HG02970 (cell line): ENCODE results near the gene C17orf100.

Source experiments
- ATAC-seq: cut with Tn5 transposase; IDR thresholded peaks from one replicate; pipeline ENCODE4 v1.9.1; 2021; ENCODE audit warnings: mild to moderate bottlenecking, moderate library complexity, moderate number of reproducible peaks; ENCODE audit not compliant: unreplicated experiment, low FRiP score

Gene C17orf100

DNA sequence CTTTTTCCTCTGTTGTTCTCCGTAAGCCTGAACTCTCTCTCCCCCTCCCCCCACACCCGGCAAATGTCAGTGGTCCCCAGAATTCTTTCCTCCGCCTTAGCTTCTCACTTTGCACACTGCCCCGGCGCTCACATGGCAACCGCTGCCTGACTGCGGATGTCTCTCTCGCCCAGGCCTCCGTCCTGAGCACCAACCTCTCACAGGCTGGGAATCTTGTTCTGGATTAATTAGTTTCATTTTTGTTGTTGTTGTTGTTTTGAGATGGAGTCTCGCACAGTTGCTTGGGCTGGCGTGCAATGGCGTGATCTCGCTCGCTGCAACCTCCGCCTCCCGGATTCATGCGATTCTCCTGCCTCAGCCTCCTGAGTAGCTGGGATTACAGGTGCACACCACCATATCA is 16.7 kb downstream of the C17orf100 start:
- ATAC-seq: no peak

DNA sequence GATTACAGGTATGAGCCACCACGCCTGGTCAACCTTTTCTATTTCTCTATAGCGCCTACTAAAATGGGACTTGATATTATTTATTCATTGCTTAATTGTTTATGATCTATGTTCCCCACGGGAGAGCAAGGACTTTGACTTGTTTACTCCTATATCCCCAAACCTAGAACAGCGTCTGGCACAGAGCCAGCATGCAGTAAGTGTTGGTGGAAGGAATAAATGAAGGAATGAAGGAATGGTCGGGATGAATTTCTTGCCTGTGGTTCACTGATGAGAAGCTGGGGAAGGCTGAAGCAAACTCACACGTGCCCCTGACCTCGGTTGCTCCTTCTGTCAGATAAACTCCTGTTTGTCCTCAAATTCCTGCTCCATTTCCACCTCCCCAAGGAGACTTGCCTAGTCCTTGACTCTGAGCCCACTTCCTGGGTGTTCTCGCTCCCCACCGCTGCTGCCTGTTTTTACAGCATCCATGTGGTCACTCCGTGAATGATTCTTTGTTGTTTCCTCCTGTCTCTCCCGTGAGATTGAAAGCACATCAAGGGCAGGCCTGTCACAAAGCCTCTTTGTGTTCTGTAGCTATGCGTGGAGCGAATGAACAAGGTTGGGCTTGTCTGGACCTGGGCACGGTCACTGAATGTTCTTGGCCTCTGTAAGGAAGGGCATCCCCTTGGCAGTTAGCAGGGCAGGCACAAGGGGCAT is 17.3 kb downstream of the C17orf100 start:
- ATAC-seq: no peak

DNA sequence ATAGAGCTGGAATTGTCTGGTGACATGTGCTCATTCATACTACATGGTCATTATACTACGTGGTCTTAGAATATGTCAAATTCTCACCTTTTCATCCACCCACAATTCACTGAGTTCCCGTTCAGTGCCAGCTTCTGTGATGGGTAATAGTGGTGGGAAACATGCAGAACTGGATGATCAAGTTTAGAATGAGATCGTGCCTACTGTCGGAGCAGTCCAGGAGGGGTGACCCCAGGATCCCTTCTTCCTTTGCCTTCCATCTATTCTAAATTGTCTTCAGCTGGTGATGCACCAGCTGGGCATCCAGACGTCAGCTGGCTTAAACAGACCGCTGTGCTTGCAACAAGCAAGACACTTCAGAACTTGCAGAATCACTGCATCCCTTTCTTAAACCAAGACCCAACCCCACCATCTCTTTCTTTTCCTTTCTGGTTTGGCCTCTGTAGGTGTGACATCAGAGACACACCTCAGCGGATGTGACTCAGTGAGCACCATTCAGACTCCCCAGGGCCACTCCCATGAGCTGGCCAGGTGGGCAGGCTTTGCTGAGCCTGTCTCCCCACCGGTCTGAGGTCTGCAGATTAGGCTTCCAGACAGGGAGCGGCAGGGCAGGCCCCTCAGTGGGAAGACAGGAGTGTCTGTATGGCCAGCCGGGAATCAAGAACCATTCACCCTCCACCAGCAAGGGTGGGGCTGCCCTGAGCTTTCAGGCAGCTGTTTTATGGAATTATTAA is 18.1 kb downstream of the C17orf100 start:
- ATAC-seq: no peak

DNA sequence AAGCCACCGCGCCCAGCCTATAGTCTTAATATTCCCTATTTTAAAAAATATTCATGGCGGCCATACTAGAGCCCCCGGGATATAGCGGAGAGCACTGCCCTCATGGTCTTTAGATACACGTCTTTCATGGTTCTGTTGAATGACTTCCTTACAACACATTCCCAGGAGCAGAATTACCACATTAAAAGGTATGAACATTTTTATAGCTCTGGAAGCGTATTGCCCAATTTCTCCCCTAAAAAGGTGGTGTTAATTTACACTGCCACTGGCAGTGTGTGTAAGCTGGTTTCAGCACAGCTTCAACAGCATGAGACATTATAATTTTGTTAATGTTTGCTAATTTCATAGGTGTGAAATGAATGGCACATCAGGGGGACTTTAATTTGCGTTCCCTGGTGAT is 19.0 kb downstream of the C17orf100 start:
- no peak for ATAC-seq

DNA sequence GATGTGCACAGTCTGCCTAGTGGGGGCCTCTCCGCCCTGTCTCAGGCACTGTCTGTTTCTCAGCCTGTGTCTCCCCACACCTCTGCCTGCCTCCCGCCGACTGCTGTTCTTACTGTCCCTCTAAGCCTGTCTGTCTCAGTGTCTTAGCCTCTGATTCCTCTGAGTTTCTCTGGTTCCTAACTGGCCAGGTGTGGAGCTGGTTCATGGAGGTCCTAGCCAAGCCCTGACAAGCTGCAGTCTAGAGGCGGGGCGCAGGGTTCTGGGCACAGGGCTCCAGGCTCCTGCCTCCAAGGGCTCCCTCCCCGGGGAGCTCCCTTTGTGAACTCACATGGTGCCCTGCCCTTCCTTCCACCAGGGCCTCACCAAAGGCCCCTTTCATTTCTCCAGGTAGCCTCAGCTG is 19.4 kb downstream of the C17orf100 start:
- ATAC-seq: no peak

DNA sequence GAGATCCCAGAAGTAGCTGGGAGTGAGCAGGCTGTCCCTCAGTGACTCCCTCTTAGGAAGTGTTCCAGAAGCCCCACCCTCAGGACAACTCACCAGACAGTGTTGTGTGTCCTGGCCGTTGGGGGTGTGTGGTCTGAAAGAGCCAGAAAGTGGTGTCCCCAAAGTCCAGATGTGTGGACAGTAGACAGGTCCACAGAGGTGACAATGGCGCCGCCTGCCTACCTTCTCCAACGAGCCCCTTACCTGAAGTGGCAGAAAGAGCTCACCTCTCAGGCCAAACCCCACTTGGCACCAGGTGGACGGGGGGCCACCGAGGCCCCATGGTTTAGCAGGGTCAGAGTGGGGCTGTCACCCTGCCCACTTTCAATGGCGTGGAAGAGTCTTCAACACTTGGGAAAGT is 19.9 kb downstream of the C17orf100 start:
- ATAC-seq: no peak

DNA sequence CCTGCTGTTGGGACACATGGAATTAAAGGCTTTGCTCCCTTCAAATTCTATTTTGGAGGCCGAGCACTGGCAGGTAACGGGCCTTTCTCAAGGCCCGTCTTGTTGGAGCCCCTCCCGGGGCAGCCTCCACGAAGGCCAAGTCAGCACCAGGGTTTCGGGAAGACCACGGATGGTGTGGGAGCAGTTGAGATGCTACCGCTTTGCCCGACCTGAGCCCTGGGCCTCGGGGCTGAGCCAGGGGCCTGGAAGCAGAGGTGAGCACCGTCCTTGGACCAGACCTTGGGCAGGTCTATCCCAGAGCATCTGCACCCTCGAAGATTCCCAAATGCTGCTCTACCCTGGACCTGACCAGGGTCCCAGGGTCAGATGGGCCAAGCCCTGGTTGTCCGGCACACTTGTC is 23.0 kb downstream of the C17orf100 start:
- ATAC-seq: no peak

DNA sequence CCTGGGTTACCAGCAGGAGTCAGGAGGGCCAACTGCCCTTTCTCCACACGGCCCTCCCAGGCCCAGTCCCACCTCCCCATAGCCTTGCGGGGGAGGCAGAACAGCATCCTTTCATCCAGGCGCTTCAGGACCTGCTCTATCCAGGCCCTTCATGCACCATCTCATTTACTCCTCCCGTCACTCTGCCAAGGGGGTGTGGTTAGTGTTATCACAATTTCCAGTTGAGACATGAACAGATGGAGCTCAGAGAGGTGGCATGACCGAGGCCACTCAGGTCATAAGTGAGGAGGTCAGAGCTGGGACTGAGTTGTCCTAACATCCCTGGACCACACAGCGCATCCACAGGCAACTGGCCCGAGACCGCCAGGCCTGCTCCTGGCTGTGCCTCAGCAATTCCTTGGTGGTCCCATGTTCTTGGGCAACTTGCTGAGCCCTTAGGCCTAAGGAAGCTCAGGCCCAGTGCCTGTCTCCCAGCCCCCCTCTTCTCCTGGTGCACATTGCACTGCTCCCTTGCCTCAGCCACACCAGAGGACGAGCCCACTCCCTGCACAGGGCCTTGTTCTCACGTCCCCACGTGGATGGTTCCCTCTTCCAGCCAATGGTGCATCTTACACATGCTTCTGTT is 23.8 kb downstream of the C17orf100 start:
- ATAC-seq: no peak

DNA sequence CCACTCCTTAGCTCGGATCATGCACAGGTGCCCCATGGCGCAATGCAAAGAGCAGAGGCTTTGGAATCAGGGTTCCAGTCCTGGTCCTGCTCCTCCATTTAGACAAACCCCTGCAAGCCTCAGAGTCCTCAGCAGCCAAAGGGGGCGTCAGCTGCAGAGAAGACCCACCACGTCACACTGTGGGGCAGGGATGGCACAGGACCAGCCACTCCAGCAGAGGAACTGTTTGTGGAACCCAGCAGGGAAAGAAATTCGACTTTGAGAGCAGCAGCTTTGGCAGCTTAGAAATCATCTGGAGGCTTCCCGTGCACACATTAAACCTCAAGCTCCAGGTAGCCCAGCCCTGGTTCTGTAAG is 25.2 kb downstream of the C17orf100 start:
- no peak for ATAC-seq

DNA sequence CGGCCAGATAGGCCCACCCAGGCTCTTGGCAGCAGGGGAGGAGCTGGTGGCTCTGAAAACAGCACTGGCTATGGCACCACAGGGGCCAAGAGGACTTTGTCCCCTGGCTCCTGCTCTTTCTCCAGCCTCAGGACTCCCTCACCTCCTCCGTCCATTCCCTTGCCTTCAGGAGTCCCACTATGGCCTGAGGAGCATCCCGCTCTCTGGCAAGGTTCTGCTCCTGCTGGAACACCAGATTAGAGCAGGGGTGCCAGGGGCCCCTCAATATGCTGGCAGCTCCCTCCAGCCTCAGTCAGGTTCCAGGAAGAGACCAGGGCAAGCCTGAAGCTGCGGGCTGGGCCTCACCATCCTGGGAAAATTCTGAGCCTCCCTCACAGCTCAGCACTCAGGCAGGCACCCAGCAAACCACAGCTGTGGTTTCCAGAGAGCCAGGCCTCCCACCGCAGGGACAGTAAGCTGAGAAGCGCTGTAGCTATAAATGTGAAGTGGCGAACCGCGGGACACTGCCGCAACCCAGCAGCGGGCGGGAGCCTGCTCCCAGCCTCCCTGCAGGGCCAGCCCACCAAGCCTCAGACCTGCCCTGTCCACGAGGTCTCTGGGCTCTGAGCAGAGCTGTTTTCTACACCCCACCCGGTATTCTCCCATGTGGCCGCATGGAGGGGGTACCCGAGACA is 25.7 kb downstream of the C17orf100 start:
- no peak for ATAC-seq

DNA sequence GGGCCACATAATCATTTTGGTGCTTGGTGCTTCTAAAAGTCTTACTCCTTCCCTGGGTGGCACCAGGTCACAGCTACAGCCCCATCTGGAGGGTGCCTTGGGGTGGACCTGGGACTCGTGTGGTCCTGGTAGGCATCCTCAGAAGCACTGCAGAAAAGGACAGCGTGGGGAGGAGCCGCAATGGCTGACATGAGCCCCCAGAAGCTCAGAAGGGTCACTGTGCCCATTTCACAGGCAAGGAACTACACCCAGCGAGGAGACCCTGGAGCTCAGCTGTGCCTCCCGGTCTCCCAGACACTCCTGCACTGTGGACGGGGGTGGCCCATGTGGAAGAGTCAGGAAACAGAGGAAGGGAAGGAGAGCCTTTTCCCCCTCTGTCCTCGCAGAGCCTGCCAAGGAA is 26.4 kb downstream of the C17orf100 start:
- no peak for ATAC-seq

DNA sequence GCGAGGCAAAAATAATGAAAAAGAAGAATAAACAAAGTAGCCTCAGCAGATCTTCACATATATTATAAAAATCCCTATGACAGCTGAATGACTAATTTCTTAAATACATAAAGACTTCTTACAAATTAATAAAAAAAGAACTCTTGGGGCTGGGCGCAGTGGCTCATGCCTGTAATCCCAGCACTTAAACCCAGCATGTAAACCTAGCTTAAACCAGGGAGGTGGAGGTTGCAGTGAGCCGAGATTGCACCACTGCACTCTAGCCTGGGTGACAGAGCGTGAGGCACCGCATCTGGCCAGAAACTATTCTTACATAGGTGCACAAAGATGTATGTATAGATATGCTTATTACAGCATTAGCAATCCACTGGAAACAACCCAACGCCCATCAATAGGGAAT is 27.7 kb downstream of the C17orf100 start:
- no peak for ATAC-seq

DNA sequence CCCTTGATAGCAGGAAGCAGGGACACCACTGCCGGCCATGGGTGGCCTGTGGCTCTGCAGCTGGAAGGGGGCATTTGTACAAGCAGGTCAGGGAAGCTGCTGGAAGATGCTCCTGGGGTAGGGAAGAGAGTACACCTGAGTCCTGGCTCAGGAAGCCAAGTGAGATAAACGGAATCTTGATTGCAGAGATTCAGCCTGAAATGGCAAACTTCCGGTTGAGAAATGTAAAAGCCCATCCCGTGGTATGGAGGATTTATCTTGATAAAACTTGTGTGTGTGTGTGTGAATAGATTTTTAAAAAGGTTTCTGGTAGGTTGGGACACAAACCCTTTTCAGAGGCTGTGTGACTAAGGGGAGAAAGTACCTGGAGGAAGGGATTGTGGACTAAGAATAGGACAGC is 29.6 kb downstream of the C17orf100 start:
- ATAC-seq: no peak

DNA sequence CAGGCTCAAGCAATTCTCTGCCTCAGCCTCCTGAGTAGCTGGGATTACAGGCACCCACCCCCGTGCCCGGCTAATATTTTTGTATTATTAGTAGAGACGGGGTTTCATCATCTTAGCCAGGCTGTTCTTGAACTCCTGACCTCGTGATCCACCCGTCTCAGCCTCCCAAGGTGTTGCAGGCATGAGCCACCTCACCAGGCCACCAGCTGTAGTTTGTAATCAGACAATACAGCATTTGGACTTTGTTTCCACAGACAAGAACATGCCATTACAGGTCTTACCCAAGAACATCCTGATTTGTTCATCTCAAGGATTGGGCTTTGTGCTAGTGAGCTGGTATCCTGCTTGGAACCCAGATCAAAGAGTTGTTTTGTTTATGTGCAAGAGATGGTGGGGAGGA is 30.1 kb downstream of the C17orf100 start:
- ATAC-seq: no peak

DNA sequence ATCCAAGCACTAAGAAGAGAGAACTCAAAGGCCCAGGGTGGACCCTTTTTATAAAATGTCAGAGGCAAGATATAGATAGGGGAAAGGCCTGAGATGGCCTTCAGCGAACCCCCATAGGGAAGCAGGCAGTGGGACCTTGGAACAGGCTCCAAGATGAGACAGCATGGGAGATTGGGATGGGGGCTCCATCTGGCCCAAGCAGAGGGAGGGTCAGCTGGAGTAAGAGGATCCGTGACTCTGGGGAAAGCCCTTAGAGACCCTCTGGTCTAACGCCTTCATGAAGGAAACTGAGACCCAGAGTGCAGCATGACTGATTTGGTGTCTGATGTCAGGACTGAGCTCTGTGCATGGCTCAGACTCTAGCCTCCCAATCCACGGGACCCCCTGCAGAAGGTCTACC is 30.8 kb downstream of the C17orf100 start:
- no peak for ATAC-seq

DNA sequence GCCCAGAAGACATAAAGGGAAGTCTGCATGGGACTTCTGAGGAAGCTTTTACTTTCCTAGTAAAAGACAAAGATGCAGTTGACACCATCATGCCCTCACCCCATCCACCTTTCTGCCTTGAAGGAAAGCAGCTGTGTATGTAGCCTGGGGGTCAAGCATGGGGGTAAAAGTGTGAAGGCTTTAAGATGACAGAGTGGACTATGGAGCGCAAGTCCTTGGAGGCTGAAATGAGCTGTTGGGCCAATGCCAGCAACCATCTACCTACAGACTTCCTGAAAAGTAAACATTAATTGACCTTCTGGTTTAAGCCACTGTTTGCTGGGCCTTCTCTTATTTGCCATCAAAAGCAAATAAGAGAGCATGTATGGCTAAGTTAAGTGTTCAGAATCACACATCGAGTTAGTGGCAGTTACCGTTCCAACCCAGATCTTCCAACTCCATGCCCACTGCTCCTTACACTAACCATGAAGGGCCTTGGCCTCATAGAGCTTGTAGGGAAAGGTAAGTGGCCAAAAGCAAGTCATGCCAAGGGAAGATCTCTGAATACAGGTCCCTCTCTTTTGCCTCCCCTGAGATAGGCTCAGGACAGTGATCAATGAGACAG is 31.6 kb downstream of the C17orf100 start:
- no peak for ATAC-seq

DNA sequence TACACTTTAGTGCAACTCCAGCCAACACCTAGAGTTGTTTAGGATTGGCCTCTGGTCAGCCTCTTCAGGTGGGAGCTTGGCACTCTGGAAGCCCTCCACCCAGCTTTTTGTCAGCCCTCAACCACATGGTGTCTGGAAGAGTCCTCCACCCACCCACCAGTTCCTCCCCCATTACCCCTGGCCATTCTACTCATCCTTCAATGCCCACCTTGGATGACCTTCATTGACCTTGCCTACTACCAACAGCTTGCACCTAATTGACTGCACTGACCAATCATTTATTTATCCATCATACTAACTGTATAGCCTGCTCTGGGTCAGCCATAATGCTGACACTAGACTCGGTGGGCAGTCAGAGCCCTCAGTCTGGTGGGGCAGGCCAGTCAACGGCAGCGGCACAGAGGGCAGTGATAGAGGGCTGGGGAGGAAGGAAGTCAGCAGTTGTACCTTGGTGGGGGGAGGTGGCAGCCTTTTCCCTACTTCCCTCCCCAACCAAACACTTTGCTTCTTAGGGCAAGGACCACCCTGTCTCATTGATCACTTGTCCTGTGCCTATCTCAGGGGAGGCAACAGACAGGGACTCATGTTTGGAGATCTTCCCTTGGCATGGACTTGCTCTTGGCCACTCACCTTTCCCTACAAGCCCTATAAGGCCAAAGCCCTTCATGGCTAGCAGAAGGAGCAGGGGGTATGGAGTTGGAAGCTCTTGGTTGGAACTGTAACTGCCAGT is 32.3 kb downstream of the C17orf100 start:
- no peak for ATAC-seq

DNA sequence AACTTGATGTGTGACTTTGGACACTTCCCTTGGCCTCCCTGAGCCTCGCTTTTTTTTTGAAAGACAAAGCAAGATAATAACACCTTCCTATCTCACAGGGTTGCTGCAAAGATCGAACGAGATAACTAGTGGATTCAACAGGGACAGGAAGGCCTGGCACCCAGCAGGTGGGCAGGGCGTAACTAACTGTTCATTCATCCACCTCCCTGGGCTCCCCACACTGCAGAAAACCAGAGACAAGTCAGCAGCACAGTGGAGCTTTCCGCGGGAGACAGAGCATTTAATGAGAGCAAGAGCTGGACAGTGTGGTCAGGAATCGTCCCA is 32.9 kb downstream of the C17orf100 start:
- no peak for ATAC-seq

DNA sequence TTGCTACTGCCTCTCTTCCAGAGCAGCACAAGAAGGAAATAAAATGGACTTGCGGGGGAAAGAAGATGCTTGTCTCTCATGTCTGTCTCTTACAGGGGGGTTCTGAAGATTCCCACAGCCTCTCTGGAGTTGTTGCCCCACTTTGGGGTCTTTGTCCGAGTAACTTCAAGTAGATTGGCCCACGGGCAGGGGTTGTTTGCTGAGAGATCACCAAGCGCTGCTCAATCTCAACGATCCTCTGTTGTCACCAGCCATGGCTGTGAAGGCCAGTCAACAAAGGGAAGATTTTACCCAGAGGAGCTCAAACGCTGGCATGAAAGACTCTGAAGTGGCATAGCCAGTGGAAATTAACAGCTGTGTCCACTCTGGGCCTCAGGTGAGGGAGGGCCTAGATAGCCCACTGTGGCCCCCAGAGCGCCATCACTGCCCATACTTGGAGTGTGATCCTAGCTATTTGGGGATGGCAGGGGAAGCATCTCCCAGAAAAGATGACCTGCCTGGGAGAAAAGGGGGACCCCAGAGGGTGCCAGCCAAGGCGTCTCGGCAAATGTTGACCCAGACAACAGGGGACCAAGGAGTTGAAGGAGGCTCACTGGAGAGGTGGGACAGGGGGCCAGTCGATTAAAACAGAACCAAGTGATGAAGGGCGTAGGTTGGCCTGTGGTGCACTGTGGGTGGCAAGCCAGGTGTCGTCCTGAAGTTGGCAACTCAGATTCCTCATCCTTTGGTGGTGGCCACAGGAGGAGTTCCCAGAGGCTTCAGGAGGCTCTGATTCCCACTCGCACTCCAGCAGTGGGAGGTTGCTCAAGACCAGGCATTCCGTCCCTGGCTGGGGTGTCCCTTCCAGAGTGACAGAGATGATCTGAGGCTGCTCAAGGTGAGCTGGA is 33.6 kb downstream of the C17orf100 start:
- ATAC-seq: no peak
